ENCODE results near the gene SAMD9L.

DNA sequence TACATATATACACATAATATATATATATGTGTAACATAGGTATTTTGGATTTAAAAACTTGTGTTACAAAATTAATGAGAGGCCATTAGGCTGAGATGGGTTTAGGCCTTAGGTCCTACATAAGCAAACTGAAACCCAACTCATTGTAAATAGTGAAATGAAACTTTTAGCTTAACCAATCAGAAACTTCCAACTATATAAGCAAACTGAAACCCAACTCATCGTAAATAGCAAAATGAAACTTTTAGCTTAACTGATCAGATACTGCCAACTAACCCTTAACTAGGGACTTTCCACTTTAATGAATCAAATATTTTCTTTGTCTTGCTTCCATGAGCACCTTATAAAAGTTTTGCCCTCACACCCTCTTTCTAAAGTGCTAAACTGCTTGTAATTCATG, 17.3 kb upstream of the SAMD9L start:
- TF ChIP-seq, protein P1, sequence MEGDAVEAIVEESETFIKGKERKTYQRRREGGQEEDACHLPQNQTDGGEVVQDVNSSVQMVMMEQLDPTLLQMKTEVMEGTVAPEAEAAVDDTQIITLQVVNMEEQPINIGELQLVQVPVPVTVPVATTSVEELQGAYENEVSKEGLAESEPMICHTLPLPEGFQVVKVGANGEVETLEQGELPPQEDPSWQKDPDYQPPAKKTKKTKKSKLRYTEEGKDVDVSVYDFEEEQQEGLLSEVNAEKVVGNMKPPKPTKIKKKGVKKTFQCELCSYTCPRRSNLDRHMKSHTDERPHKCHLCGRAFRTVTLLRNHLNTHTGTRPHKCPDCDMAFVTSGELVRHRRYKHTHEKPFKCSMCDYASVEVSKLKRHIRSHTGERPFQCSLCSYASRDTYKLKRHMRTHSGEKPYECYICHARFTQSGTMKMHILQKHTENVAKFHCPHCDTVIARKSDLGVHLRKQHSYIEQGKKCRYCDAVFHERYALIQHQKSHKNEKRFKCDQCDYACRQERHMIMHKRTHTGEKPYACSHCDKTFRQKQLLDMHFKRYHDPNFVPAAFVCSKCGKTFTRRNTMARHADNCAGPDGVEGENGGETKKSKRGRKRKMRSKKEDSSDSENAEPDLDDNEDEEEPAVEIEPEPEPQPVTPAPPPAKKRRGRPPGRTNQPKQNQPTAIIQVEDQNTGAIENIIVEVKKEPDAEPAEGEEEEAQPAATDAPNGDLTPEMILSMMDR (IDR thresholded peaks at IDR 0.05) = no peak
- no peak for TF ChIP-seq POLR2A (IDR thresholded peaks at IDR 0.05)
